ENCODE results near the gene SKAP1.

GRCh38 chr17:48160177-48161081 is 269.6 kb downstream of the SKAP1 start:
- no peak for TF ChIP-seq POLR2A (IDR thresholded peaks at IDR 0.05)
- TF ChIP-seq CTCF (IDR thresholded peaks at IDR 0.05) = no peak
- TF ChIP-seq POLR2AphosphoS5 (IDR thresholded peaks at IDR 0.05) = no peak
- TF ChIP-seq EP300 (IDR thresholded peaks at IDR 0.05; ENCODE audit: low read depth) = no peak
